SK-N-MC (cell line): ENCODE results near the gene ISYNA1.

Source experiments
- DNase-seq: peaks from one replicate; pipeline ENCODE4 v3.0.0-alpha.2; 2011; ENCODE audit warnings: low read depth, low spot score
- H3K27ac ChIP-seq: fragments of 200-600 bp; sonication (generic); 2 replicates; pipeline ENCODE4 v1.5.1; 2016; ENCODE audit warnings: mixed run types
- H3K36me3 ChIP-seq: fragments of 200-600 bp; sonication (generic); 2 replicates; pipeline ENCODE4 v1.6.1; 2017; ENCODE audit warnings: antibody characterized with exemption, low read length, mixed read lengths; ENCODE audit not compliant: insufficient read depth
- H3K4me3 ChIP-seq: fragments of 200-600 bp; sonication (generic); 2 replicates; pipeline ENCODE4 v1.5.1; 2016
- H3K9ac ChIP-seq: fragments of 200-600 bp; sonication (generic); 2 replicates; pipeline ENCODE4 v1.8.0; 2017; ENCODE audit warnings: mixed run types, mixed read lengths; ENCODE audit not compliant: insufficient read length
- H3K9me3 ChIP-seq: fragments of 200-600 bp; sonication (generic); 2 replicates; pipeline ENCODE4 v1.6.1; 2017; ENCODE audit warnings: low read depth, mild to moderate bottlenecking, antibody characterized with exemption, low read length, moderate library complexity, mixed read lengths
- EZH2 ChIP-seq: fragments of 200-600 bp; sonication (generic); IDR thresholded peaks from one replicate; pipeline ENCODE4 v1.6.1; 2017; ENCODE audit warnings: antibody characterized with exemption
- FOXP2 ChIP-seq: optimal IDR thresholded peaks from 2 replicates; pipeline ENCODE3; 2011; ENCODE audit warnings: mild to moderate bottlenecking, moderate library complexity; ENCODE audit not compliant: insufficient read depth; ENCODE audit errors: extremely low read length, control extremely low read depth
- POLR2AphosphoS5 ChIP-seq: IDR thresholded peaks from 2 replicates; pipeline ENCODE4 v1.6.1; 2012; ENCODE audit warnings: mild to moderate bottlenecking, low read depth, low read length, borderline replicate concordance

ISYNA1 gene

GRCh38 chr19:18450021-18450930, 12.3 kb upstream of the ISYNA1 start:
- no peak for DNase-seq
- no peak overlapping the region for H3K4me3 ChIP-seq
- no peak overlapping the region for H3K9ac ChIP-seq
- TF ChIP-seq FOXP2 = no peak
- TF ChIP-seq EZH2 = no peak
- no peak for TF ChIP-seq POLR2AphosphoS5
- H3K27ac ChIP-seq = no peak overlapping the region
- no peaks in the 10 kb centered on the region for H3K9me3 ChIP-seq
- peaks cover 4% of the 10 kb centered on the region; the same call in 1 of the 2 replicates for H3K36me3 ChIP-seq

GRCh38 chr19:18449552-18449951, 11.6 kb upstream of the ISYNA1 start:
- Histone ChIP-seq H3K27ac (no peak overlapping the region), H3K9me3 (no peaks in the 10 kb centered on the region), H3K9ac (no peak overlapping the region), H3K4me3 (no peak overlapping the region), H3K36me3 (peaks cover 4% of the 10 kb centered on the region; the same call in 1 of the 2 replicates)
- no peak for DNase-seq
- TF ChIP-seq FOXP2 = no peak
- no peak for TF ChIP-seq EZH2
- TF ChIP-seq POLR2AphosphoS5 = no peak

- no peaks in the 10 kb centered on the region for H3K9me3 ChIP-seq
- H3K4me3 ChIP-seq = no peak overlapping the region
- no peak overlapping the region for H3K9ac ChIP-seq
- no peak for DNase-seq
- peaks cover 4% of the 10 kb centered on the region; the same call in 1 of the 2 replicates for H3K36me3 ChIP-seq
- H3K27ac ChIP-seq = no peak overlapping the region
- TF ChIP-seq FOXP2 (no peak), EZH2 (no peak), POLR2AphosphoS5 (no peak)
These were observed 9.0 kb upstream of the ISYNA1 start for GRCh38 chr19:18446811-18447359.

- no peak overlapping the region for H3K9ac ChIP-seq
- DNase-seq = no peak
- no peak overlapping the region for H3K27ac ChIP-seq
- peaks cover 4% of the 10 kb centered on the region; the same call in 1 of the 2 replicates for H3K36me3 ChIP-seq
- no peak overlapping the region for H3K4me3 ChIP-seq
- TF ChIP-seq POLR2AphosphoS5 (no peak), FOXP2 (no peak), EZH2 (no peak)
- H3K9me3 ChIP-seq = no peaks in the 10 kb centered on the region
These were observed 8.3 kb upstream of the ISYNA1 start for GRCh38 chr19:18446145-18446810.

- TF ChIP-seq EZH2 (no peak), FOXP2 (no peak), POLR2AphosphoS5 (no peak)
- Histone ChIP-seq H3K4me3 (no peak overlapping the region), H3K27ac (no peak overlapping the region), H3K9ac (no peak overlapping the region), H3K9me3 (no peaks in the 10 kb centered on the region), H3K36me3 (peaks cover 4% of the 10 kb centered on the region; the same call in 1 of the 2 replicates)
- DNase-seq = no peak
These were observed 7.5 kb upstream of the ISYNA1 start for GRCh38 chr19:18445262-18445948.

- H3K27ac ChIP-seq = no peak overlapping the region
- H3K9me3 ChIP-seq = no peaks in the 10 kb centered on the region
These were observed 6.6 kb upstream of the ISYNA1 start for GRCh38 chr19:18444513-18444912.

GRCh38 chr19:18443831-18444230, 5.9 kb upstream of the ISYNA1 start:
- Histone ChIP-seq H3K9ac (no peak overlapping the region), H3K9me3 (no peaks in the 10 kb centered on the region), H3K4me3 (no peak overlapping the region), H3K27ac (no peak overlapping the region), H3K36me3 (no peaks in the 10 kb centered on the region)
- TF ChIP-seq EZH2 = no peak
- TF ChIP-seq FOXP2 = no peak
- no peak for TF ChIP-seq POLR2AphosphoS5
- DNase-seq = no peak

More at GRCh38 chr19:18444513-18444912, 6.6 kb upstream of the ISYNA1 start:
- Histone ChIP-seq H3K9ac (no peak overlapping the region), H3K36me3 (no peaks in the 10 kb centered on the region), H3K4me3 (no peak overlapping the region)
- TF ChIP-seq POLR2AphosphoS5 (no peak), EZH2 (no peak), FOXP2 (no peak)
- no peak for DNase-seq
